ENCODE measurements around the gene ZBTB42. TPM values are rescaled to one million over a fixed set of nuclear protein-coding genes. Genes with fewer than 3 reads are reported as not detected.

The ZBTB42 gene
- total and polyA plus RNA-seq, 2 of the 13 experiments (the other 11 are each of a cell fraction or from before 2014, with no cell fraction given): 2.8 to 4.2 TPM

- TF ChIP-seq ZNF704 (CRISPR knock-in tag; IDR thresholded peaks at IDR 0.05; ENCODE audit: borderline replicate concordance) (no peak), ZFP62 (CRISPR knock-in tag; IDR thresholded peaks at IDR 0.05) (no peak), MAX (IDR thresholded peaks at IDR 0.05) (peak; percentile 30; the same call in 1 of the 2 replicates), SOX13 (IDR thresholded peaks at IDR 0.05) (no peak), SOX13 (CRISPR knock-in tag; conservative IDR thresholded peaks at IDR 0.05 in 1 of 2, IDR thresholded peaks at IDR 0.05 in 1 of 2) (peak in 1 of 2 experiments; percentile 30; a peak in 1 of 4 replicates), ZNF879 (CRISPR knock-in tag; IDR thresholded peaks at IDR 0.05) (no peak), ZNF441 (CRISPR knock-in tag; IDR thresholded peaks at IDR 0.05; ENCODE audit: borderline replicate concordance) (no peak), TBP (CRISPR knock-in tag; IDR thresholded peaks at IDR 0.05) (no peak), RFXANK (CRISPR knock-in tag; IDR thresholded peaks at IDR 0.05) (no peak), SALL2 (CRISPR knock-in tag; IDR thresholded peaks at IDR 0.05) (no peak), SMAD3 (CRISPR knock-in tag; IDR thresholded peaks at IDR 0.05) (no peak), ZNF605 (CRISPR knock-in tag; IDR thresholded peaks at IDR 0.05) (0 out of 2 replicates have a peak, but pooled peaks have one; percentile 29), MYPOP (CRISPR knock-in tag; IDR thresholded peaks at IDR 0.05) (no peak), ELK4 (CRISPR knock-in tag; IDR thresholded peaks at IDR 0.05; ENCODE audit: borderline replicate concordance) (no peak), SIX4 (CRISPR knock-in tag; IDR thresholded peaks at IDR 0.05) (0 out of 2 replicates have a peak, but pooled peaks have one; percentile 15), GATAD2A (CRISPR knock-in tag; IDR thresholded peaks at IDR 0.05) (0 out of 2 replicates have a peak, but pooled peaks have one; percentile 43), ZNF572 (CRISPR knock-in tag; IDR thresholded peaks at IDR 0.05) (0 out of 2 replicates have a peak, but pooled peaks have one; percentile 2), ZNF3 (CRISPR knock-in tag; IDR thresholded peaks at IDR 0.05) (no peak)
These were observed 708 bp upstream of the ZBTB42 start (continued) for GRCh38 chr14:104800015-104800770.

All from HepG2 (cell line).